CD4-positive, alpha-beta T cell (primary cell): ENCODE results near the gene ARAP3. TPM values are rescaled to one million over a fixed set of nuclear protein-coding genes. Genes with fewer than 3 reads are reported as not detected.

Experiments used
- ATAC-seq: fragments of 200-7000 bp; cut with Tn5 transposase; one replicate; pipeline ENCODE4 v1.10.0; 2022; ENCODE audit warnings: mild to moderate bottlenecking; ENCODE audit not compliant: poor library complexity
- CTCF ChIA-PET: fragments of 350-600 bp; sonication (Branson Sonifier 250); formaldehyde crosslinking; loops from one replicate; lab custom pipeline; 2021; ENCODE audit warnings: antibody characterized with exemption, inconsistent platforms; lab: Charles Lee
- POLR2A ChIA-PET: fragments of 350-600 bp; sonication (Branson Sonifier 250); formaldehyde crosslinking; loops from one replicate; lab custom pipeline; 2021; ENCODE audit warnings: antibody characterized with exemption, inconsistent platforms; lab: Charles Lee
- DNase-seq, 14 experiments: peaks; one replicate each; pipeline ENCODE4 v3.0.0-alpha.2; 2013 to 2020; ENCODE audit warnings: mixed read lengths in 2 of 14
- H3K27ac ChIP-seq, 2 donors: one replicate each; pipeline versions ENCODE4 v1.5.1 to v1.7.0; 2013; ENCODE audit warnings: low read length in 2 of 2, low read depth in 1 of 2, mild to moderate bottlenecking in 1 of 2
- H3K27me3 ChIP-seq, 2 experiments: 1 replicate in 1 of 2; 2 replicates in 1 of 2; pipeline versions ENCODE4 v1.6.1 to v1.7.0; 2013; ENCODE audit warnings: low read length in 2 of 2, control low read depth in 1 of 2, mild to moderate bottlenecking in 1 of 2, moderate library complexity in 1 of 2; ENCODE audit not compliant: insufficient read depth in 2 of 2, control insufficient read depth in 1 of 2
- H3K36me3 ChIP-seq: one replicate; pipeline ENCODE4 v1.6.1; 2013; ENCODE audit warnings: low read length, control low read depth; ENCODE audit not compliant: insufficient read depth
- H3K4me1 ChIP-seq: one replicate; pipeline ENCODE4 v1.6.1; 2013; ENCODE audit warnings: low read length, control low read depth; ENCODE audit not compliant: insufficient read depth
- H3K4me3 ChIP-seq: one replicate; pipeline ENCODE4 v1.5.1; 2013; ENCODE audit warnings: mild to moderate bottlenecking, low read length, moderate library complexity
- H3K9me3 ChIP-seq, 2 experiments: 1 replicate in 1 of 2; 2 replicates in 1 of 2; pipeline versions ENCODE4 v1.6.1 to v1.7.0; 2013; ENCODE audit warnings: low read length in 2 of 2, mild to moderate bottlenecking in 2 of 2, control low read depth in 1 of 2, moderate library complexity in 1 of 2; ENCODE audit not compliant: control insufficient read depth in 1 of 2, insufficient read depth in 1 of 2
- H3K27ac Mint-ChIP-seq: one replicate; pipeline ENCODE4 v1.8.0; 2020; ENCODE audit warnings: mixed read lengths
- H3K27me3 Mint-ChIP-seq: one replicate; pipeline ENCODE4 v1.8.0; 2021; ENCODE audit warnings: mixed read lengths
- H3K36me3 Mint-ChIP-seq: one replicate; pipeline ENCODE4 v1.8.0; 2021; ENCODE audit warnings: low read depth, mixed read lengths
- H3K4me1 Mint-ChIP-seq: one replicate; pipeline ENCODE4 v1.8.0; 2021; ENCODE audit warnings: low read depth, mixed read lengths
- H3K4me3 Mint-ChIP-seq: one replicate; pipeline ENCODE4 v1.8.0; 2020; ENCODE audit warnings: mild to moderate bottlenecking, mixed read lengths
- H3K9me3 Mint-ChIP-seq: one replicate; pipeline ENCODE4 v1.8.0; 2020; ENCODE audit warnings: mixed read lengths
- intact Hi-C, 2 experiments: fragments of 100-400 bp; cut with DNase I in 1 of 2; cut with micrococcal nuclease in 1 of 2; formaldehyde crosslinking; loops; one replicate each; pipeline versions ENCODE4 v1.15.1 to v1.9.0; 2023 to 2025; cut with DNase I, micrococcal nuclease
- total RNA-seq, 174 experiments: library from RNA in 2 of 174; stranded (reverse) in 2 of 174; gene quantifications; one replicate each; pipeline ENCODE4 v1.2.3 and lab custom pipeline; 2021 to 2026
- TF ChIP-seq, protein P1 (sequence below): fragments of 200-600 bp; IDR thresholded peaks from one replicate; pipeline ENCODE4 v1.8.0; 2022; ENCODE audit warnings: antibody characterized with exemption, mild to moderate bottlenecking

ARAP3 gene
- total RNA-seq, 2 experiments from 2014 or later = 0.30 to 0.31 TPM

- Histone ChIP-seq H3K27ac (no peak overlapping the region), H3K36me3 (no peaks in the 10 kb centered on the region), H3K4me1 (no peaks in the 10 kb centered on the region), H3K9me3 (no peaks in the 10 kb centered on the region), H3K4me3 (no peak overlapping the region), H3K27me3 (peaks cover 4 to 6% of the 10 kb centered on the region in 2 experiments)
- no peak overlapping the region for H3K4me3 Mint-ChIP-seq
- H3K27me3 Mint-ChIP-seq = peaks cover 9% of the 10 kb centered on the region
- TF ChIP-seq, protein P1, sequence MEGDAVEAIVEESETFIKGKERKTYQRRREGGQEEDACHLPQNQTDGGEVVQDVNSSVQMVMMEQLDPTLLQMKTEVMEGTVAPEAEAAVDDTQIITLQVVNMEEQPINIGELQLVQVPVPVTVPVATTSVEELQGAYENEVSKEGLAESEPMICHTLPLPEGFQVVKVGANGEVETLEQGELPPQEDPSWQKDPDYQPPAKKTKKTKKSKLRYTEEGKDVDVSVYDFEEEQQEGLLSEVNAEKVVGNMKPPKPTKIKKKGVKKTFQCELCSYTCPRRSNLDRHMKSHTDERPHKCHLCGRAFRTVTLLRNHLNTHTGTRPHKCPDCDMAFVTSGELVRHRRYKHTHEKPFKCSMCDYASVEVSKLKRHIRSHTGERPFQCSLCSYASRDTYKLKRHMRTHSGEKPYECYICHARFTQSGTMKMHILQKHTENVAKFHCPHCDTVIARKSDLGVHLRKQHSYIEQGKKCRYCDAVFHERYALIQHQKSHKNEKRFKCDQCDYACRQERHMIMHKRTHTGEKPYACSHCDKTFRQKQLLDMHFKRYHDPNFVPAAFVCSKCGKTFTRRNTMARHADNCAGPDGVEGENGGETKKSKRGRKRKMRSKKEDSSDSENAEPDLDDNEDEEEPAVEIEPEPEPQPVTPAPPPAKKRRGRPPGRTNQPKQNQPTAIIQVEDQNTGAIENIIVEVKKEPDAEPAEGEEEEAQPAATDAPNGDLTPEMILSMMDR = no peak
- H3K27ac Mint-ChIP-seq = no peak overlapping the region
- no peaks in the 10 kb centered on the region for H3K4me1 Mint-ChIP-seq
- DNase-seq = no peak
- intact Hi-C loops = no loop called here
- ChIA-PET POLR2A (no interaction called here), CTCF (no interaction called here)
- H3K36me3 Mint-ChIP-seq = no peaks in the 10 kb centered on the region
- H3K9me3 Mint-ChIP-seq = no peaks in the 10 kb centered on the region
- no peak for ATAC-seq
Observed at GRCh38 chr5:141722266-141722665, 40.2 kb upstream of the ARAP3 start.

- Histone ChIP-seq H3K27me3 (peaks cover 10 to 12% of the 10 kb centered on the region in 2 experiments), H3K36me3 (no peaks in the 10 kb centered on the region), H3K27ac (no peak overlapping the region), H3K9me3 (no peaks in the 10 kb centered on the region), H3K4me3 (no peak overlapping the region), H3K4me1 (no peaks in the 10 kb centered on the region)
- Mint-ChIP-seq H3K9me3 (no peaks in the 10 kb centered on the region), H3K36me3 (no peaks in the 10 kb centered on the region), H3K4me1 (no peaks in the 10 kb centered on the region), H3K27me3 (peaks cover 12% of the 10 kb centered on the region), H3K27ac (no peak overlapping the region), H3K4me3 (no peak overlapping the region)
- POLR2A ChIA-PET = no interaction called here
- ATAC-seq (no peak), DNase-seq (no peak)
- TF ChIP-seq, protein P1 = no peak
- intact Hi-C loops = no loop called here
- CTCF ChIA-PET = interaction anchor here (1.2 kb wide), 1 partner anchor 25 kb away, joined by 3 read pairs; no protein-coding TSS in a partner anchor
Observed at GRCh38 chr5:141717043-141717442, 35.0 kb upstream of the ARAP3 start.

DNA sequence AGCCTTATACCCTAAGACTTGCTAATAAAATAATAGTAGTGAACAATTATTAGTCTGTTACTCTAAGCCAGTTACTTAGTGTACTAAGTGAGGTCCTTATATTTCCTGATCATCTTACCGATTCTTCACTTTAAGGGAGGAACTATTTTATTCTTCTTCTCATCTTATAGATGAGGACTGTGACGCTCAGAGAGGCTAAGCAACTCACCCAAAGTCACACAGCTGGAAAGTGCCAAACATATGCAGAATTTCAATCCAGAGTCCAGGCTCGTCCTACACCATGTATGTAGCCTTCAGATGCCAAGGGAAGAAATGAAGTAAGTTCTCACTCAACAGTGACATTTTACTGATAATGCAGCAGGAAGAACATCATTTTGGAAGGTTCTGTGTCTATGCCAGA is 34.4 kb upstream of the ARAP3 start:
- POLR2A ChIA-PET = no interaction called here
- CTCF ChIA-PET = interaction anchor here (1.2 kb wide), 1 partner anchor 25 kb away, joined by 3 read pairs; no protein-coding TSS in a partner anchor
- DNase-seq (no peak), ATAC-seq (no peak)
- H3K9me3 ChIP-seq = no peaks in the 10 kb centered on the region
- H3K9me3 Mint-ChIP-seq = no peaks in the 10 kb centered on the region
- no peaks in the 10 kb centered on the region for H3K4me1 ChIP-seq
- H3K4me1 Mint-ChIP-seq = no peaks in the 10 kb centered on the region
- H3K4me3 ChIP-seq = no peak overlapping the region
- H3K36me3 Mint-ChIP-seq = no peaks in the 10 kb centered on the region
- peaks cover 12% of the 10 kb centered on the region for H3K27me3 Mint-ChIP-seq
- intact Hi-C loops = no loop called here
- no peak overlapping the region for H3K27ac ChIP-seq
- peaks cover 10 to 12% of the 10 kb centered on the region in 2 experiments for H3K27me3 ChIP-seq
- no peak overlapping the region for H3K4me3 Mint-ChIP-seq
- TF ChIP-seq, protein P1 = no peak
- no peaks in the 10 kb centered on the region for H3K36me3 ChIP-seq
- H3K27ac Mint-ChIP-seq = no peak overlapping the region
